NB4 (cell line): ENCODE results near the gene PRR23E.

Source experiments
- DNase-seq: peaks from one replicate; pipeline ENCODE4 v3.0.0; 2010; ENCODE audit warnings: low read depth
- H3K4me3 ChIP-seq: one replicate; pipeline ENCODE4 v1.5.1; 2011; ENCODE audit warnings: mild to moderate bottlenecking, low read depth, low read length, moderate library complexity
- CTCF ChIP-seq: IDR thresholded peaks from one replicate; pipeline ENCODE4 v1.5.1; 2012; ENCODE audit warnings: low read depth, low read length
- MYC ChIP-seq: IDR thresholded peaks from 2 replicates; pipeline ENCODE4 v1.6.1; 2011; ENCODE audit warnings: low read depth, low read length
- POLR2A ChIP-seq: IDR thresholded peaks from 2 replicates; pipeline ENCODE4 v1.6.1; 2011; ENCODE audit warnings: mild to moderate bottlenecking; ENCODE audit not compliant: insufficient read length; ENCODE audit errors: extremely low read depth
- TF ChIP-seq, protein P1 (sequence below): IDR thresholded peaks from 2 replicates; pipeline ENCODE4 v1.6.1; 2011; ENCODE audit warnings: low read depth, low read length

The PRR23E gene

GRCh38 chr3:127171320-127171719 is 21.6 kb upstream of the PRR23E start:
- DNase-seq, result no peak
- TF ChIP-seq CTCF, result no peak
- no peak for TF ChIP-seq POLR2A
- no peak for TF ChIP-seq MYC
- TF ChIP-seq, protein P1, sequence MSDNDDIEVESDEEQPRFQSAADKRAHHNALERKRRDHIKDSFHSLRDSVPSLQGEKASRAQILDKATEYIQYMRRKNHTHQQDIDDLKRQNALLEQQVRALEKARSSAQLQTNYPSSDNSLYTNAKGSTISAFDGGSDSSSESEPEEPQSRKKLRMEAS, result no peak
- H3K4me3 ChIP-seq, result no peak overlapping the region

DNA sequence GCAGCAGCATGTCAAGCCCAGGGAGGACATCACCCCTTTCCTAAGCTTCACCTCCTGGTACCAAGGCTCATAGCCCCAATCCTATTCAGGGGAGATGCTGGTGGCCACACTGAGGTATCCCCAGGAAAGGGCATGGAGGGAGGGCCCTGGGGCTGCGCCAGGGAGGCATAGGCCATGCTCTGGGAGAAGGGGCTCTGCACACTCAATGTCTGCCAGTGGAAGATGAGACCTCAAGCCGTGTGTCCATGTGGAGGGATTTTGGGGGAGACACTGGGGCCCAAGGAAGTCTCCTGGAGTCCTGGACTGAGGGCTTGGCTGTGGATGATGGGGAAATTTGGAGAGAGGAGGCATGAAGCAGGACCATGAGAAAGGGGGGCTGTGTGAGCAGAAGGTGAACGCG is 21.2 kb upstream of the PRR23E start:
- no peak for DNase-seq
- no peak overlapping the region for H3K4me3 ChIP-seq
- TF ChIP-seq CTCF (no peak), POLR2A (no peak), MYC (no peak)
- TF ChIP-seq, protein P1, result no peak

GRCh38 chr3:127172211-127172610 is 20.7 kb upstream of the PRR23E start:
- no peak for TF ChIP-seq CTCF
- TF ChIP-seq, protein P1, result no peak
- no peak for TF ChIP-seq MYC
- no peak for TF ChIP-seq POLR2A
- H3K4me3 ChIP-seq, result no peak overlapping the region
- no peak for DNase-seq

DNA sequence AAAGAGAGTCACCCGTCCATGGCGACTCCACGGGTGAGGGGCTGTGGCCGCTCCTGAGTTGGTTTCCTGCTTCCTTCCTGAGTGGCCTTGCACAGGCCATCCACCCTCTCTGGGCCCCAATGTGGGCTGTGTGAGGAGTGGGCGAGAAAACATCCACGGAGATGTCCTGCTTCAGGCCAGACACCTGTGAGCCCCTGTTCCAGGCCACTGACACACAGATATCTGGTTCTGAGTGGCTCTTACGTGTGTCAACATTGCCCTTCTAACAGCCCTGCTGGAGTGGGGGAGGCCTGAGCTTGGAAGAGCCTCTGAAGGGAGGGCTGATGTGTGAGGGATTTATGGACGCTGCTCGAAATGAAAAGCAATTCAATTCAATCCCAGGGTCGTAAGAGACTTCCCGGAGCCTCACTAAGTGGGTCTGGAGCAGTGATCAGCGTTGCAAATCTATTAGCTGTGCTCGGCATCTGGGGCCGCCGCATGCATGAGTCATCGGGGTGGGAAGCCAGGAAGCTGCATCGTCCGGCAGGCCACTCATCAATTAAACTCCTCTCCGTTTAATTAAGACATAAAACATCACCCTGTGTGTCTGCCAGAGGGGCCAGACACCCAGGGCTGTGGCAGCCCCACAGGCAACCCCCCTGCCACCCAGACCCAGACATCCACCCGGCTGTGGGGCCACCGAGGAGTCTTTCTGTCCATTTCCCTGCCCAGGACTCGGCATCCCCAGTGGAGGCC is 20.0 kb upstream of the PRR23E start:
- DNase-seq, result peak; percentile 34
- no peak overlapping the region for H3K4me3 ChIP-seq
- TF ChIP-seq CTCF, result no peak
- no peak for TF ChIP-seq POLR2A
- TF ChIP-seq, protein P1, result no peak
- no peak for TF ChIP-seq MYC

DNA sequence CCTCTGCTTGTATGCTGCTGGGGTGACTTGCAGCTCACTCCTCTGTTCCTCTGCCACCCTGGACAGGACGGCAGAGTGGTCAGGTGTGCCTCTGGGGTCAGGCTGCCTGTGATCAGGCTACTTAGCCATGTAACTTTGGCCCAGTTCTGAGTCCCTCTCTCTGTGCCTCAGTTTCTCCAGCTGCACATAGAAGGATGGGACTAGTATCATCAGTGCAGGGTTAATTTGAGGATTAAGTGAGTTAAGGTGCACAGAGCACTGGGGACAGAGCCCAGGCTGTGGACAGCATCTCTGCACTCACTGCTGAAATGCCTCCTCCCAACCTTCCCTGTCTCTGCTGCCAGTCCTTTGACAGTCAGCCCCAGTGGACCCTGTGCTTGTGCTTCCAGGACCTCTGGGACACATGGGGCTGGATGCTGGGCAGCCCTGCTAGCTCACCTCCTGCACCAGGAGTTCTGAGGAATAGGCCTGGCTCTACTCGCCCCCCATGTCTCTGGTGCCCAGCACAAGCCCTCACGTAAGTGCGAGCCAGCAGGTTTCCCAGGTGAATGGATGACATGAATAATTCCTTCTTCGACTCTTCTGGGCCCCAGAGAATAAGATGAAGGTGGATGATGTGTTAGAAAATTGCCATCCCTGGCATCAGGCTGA is 19.3 kb upstream of the PRR23E start:
- no peak overlapping the region for H3K4me3 ChIP-seq
- TF ChIP-seq POLR2A (no peak), CTCF (no peak), MYC (no peak)
- TF ChIP-seq, protein P1, result no peak
- no peak for DNase-seq
